ENCODE data around the gene PRDM4. TPM values are rescaled to one million over a fixed set of nuclear protein-coding genes. Genes with fewer than 3 reads are reported as not detected.

Gene PRDM4
- total and polyA plus RNA-seq, 2 of the 4 experiments (the other 2 are of a cell fraction): 20.1 to 26.7 TPM

GRCh38 chr12:107783406-107784376, 22.8 kb upstream of the PRDM4 start:
- ATAC-seq (ENCODE audit: low read depth) (no peak), DNase-seq (no peak)
- Histone ChIP-seq H4K5ac (ENCODE audit: low read depth, low read length) (no peak overlapping the region), H2BK15ac (ENCODE audit: low read depth, low read length) (no peak overlapping the region), H3K9me3 (ENCODE audit: control insufficient read depth, insufficient read depth, low read length) (no peaks in the 10 kb centered on the region), H2BK5ac (ENCODE audit: low read depth, low read length, poor library complexity, severe bottlenecking) (no peak overlapping the region), H3K4me3 (ENCODE audit: insufficient read depth, low read depth, low read length) (no peak overlapping the region), H2BK20ac (ENCODE audit: low read depth, low read length) (no peak overlapping the region), H2BK120ac (ENCODE audit: low read depth, low read length) (no peak overlapping the region), H3K36me3 (ENCODE audit: control insufficient read depth, insufficient read depth, low read length) (no peaks in the 10 kb centered on the region), H3K56ac (ENCODE audit: extremely low read depth, insufficient read depth, low read length) (no peak overlapping the region), H3K27me3 (ENCODE audit: control insufficient read depth, insufficient read depth, low read length) (no peaks in the 10 kb centered on the region; the same call in none of the 2 replicates), H3K27ac (ENCODE audit: insufficient read depth, low read length) (no peak overlapping the region), H3K4me1 (ENCODE audit: control insufficient read depth, insufficient read depth, low read length) (no peaks in the 10 kb centered on the region), H3K79me1 (ENCODE audit: low read depth in 1 of 2, low read length in 2 of 2) (no peaks in the 10 kb centered on the region), H2AK9ac (replicated peaks; ENCODE audit: low read depth, low read length, poor library complexity) (no peak overlapping the region), H3K4ac (ENCODE audit: low read depth, low read length) (no peak overlapping the region), H3K9me1 (ENCODE audit: insufficient read depth, low read length) (no peaks in the 10 kb centered on the region), H3K18ac (ENCODE audit: low read depth, low read length) (no peak overlapping the region), H3K23ac (ENCODE audit: low read depth, low read length) (no peak overlapping the region), H3K14ac (replicated peaks; ENCODE audit: low read depth, low read length) (no peak overlapping the region), H4K8ac (ENCODE audit: low read depth in 2 of 2, low read length in 2 of 2) (no peak overlapping the region), H2AK5ac (ENCODE audit: low read depth, low read length) (no peak overlapping the region), H4K91ac (ENCODE audit: insufficient read depth, low read depth, low read length) (no peak overlapping the region), H2AFZ (replicated peaks; ENCODE audit: low read length, poor library complexity) (no peak overlapping the region), H4K20me1 (ENCODE audit: insufficient read depth, low read length) (no peaks in the 10 kb centered on the region), H3K9ac (ENCODE audit: low read depth, low read length) (no peak overlapping the region), H3K4me2 (ENCODE audit: low read depth, low read length) (no peak overlapping the region)
- ChIA-PET POLR2A (ENCODE audit: unreplicated experiment) (no interaction called here), CTCF (interaction anchor here (1.0 kb wide), 1 partner anchor 23 kb away, joined by 3 read pairs; no protein-coding TSS in a partner anchor)
- in situ Hi-C loops (cut with MboI; ENCODE audit: low sequenced_read_pairs): no loop called here
- BruUV-seq (replicated peaks): no TSS peak
- intact Hi-C loops (cut with micrococcal nuclease): no loop called here
- 100% methylated on average over 1 of the region's 6 CpGs; no CpG with 5 or more reads in 1 of the 2 experiments for WGBS, 2 experiments (ENCODE audit: extremely low coverage in 2 of 2, insufficient read length in 1 of 2)
- dilution Hi-C loops (cut with HindIII; ENCODE audit: low sequenced_read_pairs, unreplicated experiment): no loop called here
- TF ChIP-seq USF2 (IDR thresholded peaks at IDR 0.05; ENCODE audit: low read depth, low read length) (no peak), RCOR1 (IDR thresholded peaks at IDR 0.05; ENCODE audit: insufficient replicate concordance, low read length) (no peak), ELK1 (IDR thresholded peaks at IDR 0.05; ENCODE audit: borderline replicate concordance, low read depth, low read length) (no peak)
